ENCODE data around the gene CDC14B. TPM values are rescaled to one million over a fixed set of nuclear protein-coding genes. Genes with fewer than 3 reads are reported as not detected.
"Not testable (repeated sequence)": the region's sequence is repeated elsewhere in the genome, so short reads cannot be mapped to it uniquely, and the experiment has no call there.

CDC14B gene
- total RNA-seq, 1 donor from 2014 or later = 4.6 TPM

DNA sequence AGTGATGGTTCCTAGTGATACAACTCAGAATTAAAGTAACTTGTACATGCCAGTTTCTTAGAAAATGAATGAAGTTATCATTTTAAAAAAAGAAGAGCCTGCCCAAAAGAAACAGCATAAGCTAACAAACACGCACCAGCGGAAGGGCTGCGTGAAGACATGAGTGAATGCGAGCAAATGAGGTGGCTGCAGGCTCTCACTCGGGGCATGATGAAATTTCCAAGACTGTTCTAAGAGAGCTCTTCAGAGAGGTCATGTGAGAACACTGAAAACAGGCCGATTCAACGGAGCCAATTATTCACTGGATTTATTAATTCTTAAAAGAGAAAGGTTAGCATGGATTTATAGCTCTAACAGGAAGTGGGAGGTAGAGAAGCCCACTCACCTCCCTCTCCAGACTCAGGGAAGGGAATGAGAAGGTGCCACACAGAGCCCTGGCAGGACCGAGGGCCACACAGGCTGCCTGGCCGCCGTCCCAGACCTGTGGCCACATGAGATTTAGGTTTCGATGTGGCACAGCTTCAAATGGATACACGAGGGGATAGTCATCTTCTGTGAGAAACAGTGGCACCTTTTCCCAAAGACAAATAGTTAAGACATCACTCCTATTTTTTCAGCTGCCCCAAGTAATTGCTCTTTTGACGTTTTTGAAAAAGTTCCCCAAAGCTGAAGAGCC, 114.2 kb downstream of the CDC14B start:
- no peak for DNase-seq (ENCODE audit: extremely low read depth, low read depth, low spot score)

- no peak for DNase-seq (ENCODE audit: extremely low read depth, low read depth, low spot score)
Measured at GRCh38 chr9:96503918-96504317, 115.7 kb downstream of the CDC14B start.

GRCh38 chr9:96503374-96503748, 116.3 kb downstream of the CDC14B start:
- DNase-seq (ENCODE audit: extremely low read depth, low read depth, low spot score) = not testable (repeated sequence)

DNA sequence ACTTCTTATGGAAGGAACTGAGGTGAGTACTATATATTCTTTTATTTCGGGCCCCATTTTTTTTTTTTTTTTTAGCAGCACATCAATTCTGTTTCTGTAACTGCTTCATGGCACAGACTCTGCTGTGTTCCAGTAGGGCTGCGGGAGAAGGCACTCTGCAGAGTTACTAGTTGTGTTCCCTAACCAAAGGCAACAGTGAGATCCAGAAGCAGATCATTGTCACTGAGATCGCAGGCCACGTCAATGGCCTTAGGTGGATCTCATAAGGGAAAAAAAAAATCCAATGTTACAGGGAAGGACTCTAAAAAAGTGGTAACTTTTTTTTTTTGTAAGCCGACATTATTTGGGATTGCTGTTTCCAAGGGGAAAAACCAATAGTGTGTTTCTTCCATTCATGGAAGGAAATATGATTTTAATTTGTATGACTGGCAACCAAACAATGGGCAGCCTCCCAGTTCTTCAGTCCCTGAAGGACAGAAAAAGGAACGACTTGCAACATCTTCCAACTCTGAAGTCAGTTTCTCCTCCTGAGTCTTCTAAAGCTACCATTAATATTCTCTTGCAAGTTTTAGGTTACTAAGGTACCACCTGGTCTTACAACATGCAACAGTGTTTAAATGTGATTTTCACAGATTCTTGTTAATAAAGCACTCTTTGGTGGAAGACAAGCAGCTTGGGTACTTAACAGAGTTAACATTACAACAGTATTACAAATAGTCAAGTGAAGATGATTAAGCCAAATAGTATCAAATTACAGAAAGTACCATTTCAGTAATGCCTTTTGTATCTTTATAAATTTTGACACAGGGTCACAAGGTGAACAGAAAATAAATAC, 116.9 kb downstream of the CDC14B start:
- no peak for DNase-seq (ENCODE audit: extremely low read depth, low read depth, low spot score)

GRCh38 chr9:96501633-96502538, 117.8 kb downstream of the CDC14B start:
- DNase-seq (ENCODE audit: extremely low read depth, low read depth, low spot score) = no peak

GRCh38 chr9:96500696-96501632, 118.7 kb downstream of the CDC14B start:
- DNase-seq (ENCODE audit: extremely low read depth, low read depth, low spot score) = no peak

- no peak for DNase-seq (ENCODE audit: extremely low read depth, low read depth, low spot score)
Measured at GRCh38 chr9:96499257-96499656, 120.4 kb downstream of the CDC14B start.

DNA sequence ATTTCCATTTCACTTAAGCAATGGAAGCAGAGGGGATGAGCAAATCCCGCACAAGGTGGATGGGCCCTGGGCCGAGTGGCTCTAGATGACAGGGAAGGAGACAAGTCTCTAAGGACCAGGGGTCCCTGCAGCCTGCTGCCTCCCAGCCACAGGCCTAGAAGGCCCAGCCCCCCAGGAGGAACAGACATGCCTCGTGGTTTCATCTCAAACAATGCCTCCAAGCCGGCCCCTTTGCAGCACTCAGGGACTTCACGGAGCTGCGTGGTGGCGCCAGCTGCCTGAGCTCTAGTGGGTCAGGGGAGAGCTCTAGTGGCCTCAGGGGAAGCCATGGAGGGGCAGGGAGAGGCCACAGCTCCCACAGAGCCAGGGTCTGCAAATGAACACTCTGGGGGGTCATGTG, 120.8 kb downstream of the CDC14B start:
- no peak for DNase-seq (ENCODE audit: extremely low read depth, low read depth, low spot score)

DNA sequence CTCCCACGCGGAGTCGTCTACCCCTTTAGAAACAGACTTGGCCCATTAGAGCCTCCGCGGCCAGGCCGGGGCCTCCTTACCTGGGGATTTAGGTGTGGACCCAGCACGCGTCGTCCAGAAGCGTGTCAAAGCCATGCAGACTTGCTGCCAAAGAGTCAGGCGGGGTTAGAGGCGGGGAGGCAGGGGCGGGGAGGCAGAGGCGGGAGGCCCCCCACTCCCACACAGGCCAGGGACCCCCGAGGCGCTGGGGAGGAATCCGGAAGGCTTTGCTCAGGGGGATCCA, 122.6 kb downstream of the CDC14B start:
- DNase-seq (ENCODE audit: extremely low read depth, low read depth, low spot score) = no peak

DNA sequence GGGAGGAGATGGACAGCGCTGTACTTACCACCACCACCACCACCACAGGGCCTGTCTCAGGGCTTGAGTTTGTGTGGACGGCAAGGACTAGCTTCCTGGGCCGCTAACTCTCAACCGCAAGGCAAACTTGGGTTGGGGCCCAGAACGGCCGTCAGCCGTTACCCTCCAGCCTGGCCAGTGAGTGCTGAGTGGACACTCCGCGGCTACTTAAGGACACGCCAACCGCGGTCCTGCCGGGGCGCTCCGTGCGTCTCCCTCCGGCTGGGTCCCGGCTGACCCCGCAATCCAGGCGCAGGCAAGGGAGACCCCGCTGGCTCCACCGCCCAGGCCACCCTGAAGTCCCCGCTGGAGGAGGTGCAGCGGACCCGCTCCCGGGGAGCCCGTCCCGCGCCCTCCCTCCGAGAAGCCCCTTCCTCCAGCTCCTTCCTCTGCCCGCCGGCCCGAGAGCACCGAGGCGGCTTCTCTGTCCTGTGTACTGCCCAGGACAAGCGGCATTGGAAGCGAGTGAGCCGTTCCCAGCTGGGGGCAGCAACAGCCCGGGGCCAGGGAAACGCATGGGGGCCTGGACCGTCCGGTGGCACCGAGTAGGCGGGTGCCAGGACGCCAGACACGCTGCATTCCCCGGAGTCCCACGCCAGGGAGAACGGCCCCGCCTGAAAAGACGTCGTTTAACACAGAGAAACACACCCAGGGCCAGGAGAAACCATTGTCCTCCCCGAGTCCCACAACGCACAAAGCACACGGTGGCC, 123.1 kb downstream of the CDC14B start:
- no peak for DNase-seq (ENCODE audit: extremely low read depth, low read depth, low spot score)

DNA sequence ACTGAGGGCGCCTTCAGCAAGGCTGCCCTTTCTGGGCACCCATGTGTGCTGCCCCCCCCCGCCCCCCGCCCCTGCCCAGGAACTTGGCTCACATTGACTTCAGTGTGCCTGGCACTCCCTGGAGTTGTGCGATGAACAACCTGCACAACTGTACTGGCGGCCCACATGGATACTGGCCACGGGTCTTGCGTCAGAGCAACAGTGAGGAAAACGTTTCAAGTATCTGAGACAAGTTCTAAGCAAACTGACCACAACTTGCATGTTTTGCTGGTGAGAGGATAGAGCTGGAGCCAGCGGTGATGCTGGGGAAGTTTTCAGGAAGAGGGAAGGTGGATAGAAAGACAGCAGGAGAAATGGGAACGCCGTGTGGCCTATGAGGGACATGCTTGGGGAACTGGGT, 124.3 kb downstream of the CDC14B start:
- no peak for DNase-seq (ENCODE audit: extremely low read depth, low read depth, low spot score)

DNA sequence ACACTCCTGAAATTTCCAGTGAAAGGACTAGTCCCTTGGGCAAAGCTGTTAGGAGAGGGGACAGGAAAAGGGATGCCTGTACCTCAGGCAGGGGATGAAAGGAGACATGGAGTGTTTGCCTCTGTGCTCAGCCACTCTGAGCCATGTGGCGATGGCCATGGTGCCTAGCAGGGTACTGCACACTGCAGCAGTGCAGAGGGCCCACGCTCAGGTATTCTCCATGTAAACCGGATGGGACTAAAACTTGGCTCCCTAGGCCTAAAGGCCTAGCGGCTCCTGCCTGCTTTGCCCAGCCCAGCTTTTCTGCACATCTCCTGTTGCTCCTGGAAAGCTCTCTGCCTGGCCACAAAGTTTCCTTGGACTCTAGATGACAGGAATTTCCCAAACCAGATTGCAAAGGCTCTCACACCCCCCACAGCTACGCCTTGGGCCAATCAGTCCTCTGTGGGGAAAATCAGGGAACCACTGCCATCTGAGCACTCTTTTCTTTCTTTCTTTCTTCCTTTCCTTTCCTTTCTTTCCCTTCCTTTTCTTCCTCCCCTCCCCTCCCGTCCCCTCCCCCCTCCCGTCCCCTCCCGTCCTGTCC, 125.3 kb downstream of the CDC14B start:
- DNase-seq (ENCODE audit: extremely low read depth, low read depth, low spot score) = no peak

DNA sequence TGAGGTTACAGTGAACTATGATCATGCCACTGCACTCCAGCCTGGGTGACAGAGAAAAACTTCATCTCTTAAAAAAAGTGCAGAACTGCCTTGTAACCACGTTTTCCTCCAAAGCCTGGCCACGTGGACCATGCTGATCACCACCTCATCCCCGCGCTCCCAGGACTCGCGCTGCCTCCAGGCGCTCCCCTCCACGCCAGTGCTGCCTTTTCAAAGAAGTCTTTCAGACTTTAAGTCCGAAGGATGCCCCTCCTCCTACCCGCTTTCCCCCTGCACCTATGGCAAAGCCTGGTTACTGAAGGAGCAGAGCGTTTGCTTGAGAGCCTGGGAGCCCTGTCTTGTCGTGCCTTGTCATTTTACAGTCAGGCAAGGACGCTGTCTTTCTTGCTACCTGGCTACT, 125.9 kb downstream of the CDC14B start:
- DNase-seq (ENCODE audit: extremely low read depth, low read depth, low spot score) = no peak

- DNase-seq (ENCODE audit: extremely low read depth, low read depth, low spot score) = no peak
Measured at GRCh38 chr9:96492993-96493531, 126.6 kb downstream of the CDC14B start.

GRCh38 chr9:96491880-96492525, 127.6 kb downstream of the CDC14B start:
- DNase-seq (ENCODE audit: extremely low read depth, low read depth, low spot score) = no peak

GRCh38 chr9:96491079-96491879, 128.4 kb downstream of the CDC14B start:
- DNase-seq (ENCODE audit: extremely low read depth, low read depth, low spot score) = no peak

DNA sequence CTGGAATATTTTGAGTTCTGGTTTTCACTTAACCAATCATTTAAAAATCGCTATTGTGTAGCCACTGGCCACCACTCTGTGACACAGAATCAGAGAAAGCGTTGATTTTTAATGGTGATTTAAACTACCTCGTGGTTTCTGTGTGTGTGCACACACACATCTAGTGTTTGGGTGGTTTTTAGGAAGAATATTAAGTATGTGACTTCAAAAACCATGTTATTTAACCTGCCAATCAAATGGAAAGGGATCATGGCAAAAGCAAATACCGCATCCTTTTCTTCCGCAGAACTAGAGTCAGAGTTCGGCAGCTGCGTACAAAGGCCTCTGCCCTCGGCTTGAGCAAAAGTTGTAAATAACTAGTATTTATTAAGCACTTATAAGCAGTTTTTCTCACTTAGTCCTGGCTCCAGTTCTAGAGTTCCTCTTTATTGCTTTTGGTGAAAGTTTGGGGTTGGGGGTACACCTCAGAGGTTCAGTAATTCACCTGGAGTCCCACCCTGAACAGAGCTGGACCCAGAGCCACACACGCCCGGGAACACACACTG, 129.0 kb downstream of the CDC14B start:
- DNase-seq (ENCODE audit: extremely low read depth, low read depth, low spot score) = no peak
